Measurements from ENCODE around the gene SPRR5.

SPRR5 gene

GRCh38 chr1:152982076-152982475 lies 35.1 kb downstream of the SPRR5 start:
- no peak overlapping the region for H3K27ac ChIP-seq
- TF ChIP-seq CTCF (conservative IDR thresholded peaks at IDR 0.05), result no peak
- TF ChIP-seq ZFX (IDR thresholded peaks at IDR 0.05), result no peak

GRCh38 chr1:152983234-152983633 lies 36.2 kb downstream of the SPRR5 start:
- no peak overlapping the region for H3K27ac ChIP-seq
- TF ChIP-seq ZFX (IDR thresholded peaks at IDR 0.05) (no peak), CTCF (conservative IDR thresholded peaks at IDR 0.05) (no peak)

GRCh38 chr1:152983743-152984142 lies 36.7 kb downstream of the SPRR5 start, which contains the start of gene SPRR1A:
Gene SPRR1A, plus strand, starts transcription at chr1:152984081. Its CDS starts 1,150 bp downstream, at chr1:152985231.
- no peak within 1 kb of the TSS for H3K27ac ChIP-seq
- TF ChIP-seq ZFX (IDR thresholded peaks at IDR 0.05), result no peak
- no peak for TF ChIP-seq CTCF (conservative IDR thresholded peaks at IDR 0.05)

GRCh38 chr1:152986578-152986977 lies 39.6 kb downstream of the SPRR5 start:
- no peak overlapping the region for H3K27ac ChIP-seq
- no peak for TF ChIP-seq ZFX (IDR thresholded peaks at IDR 0.05)
- no peak for TF ChIP-seq CTCF (conservative IDR thresholded peaks at IDR 0.05)

- TF ChIP-seq ZFX (IDR thresholded peaks at IDR 0.05) (no peak), CTCF (conservative IDR thresholded peaks at IDR 0.05) (no peak)
- no peak overlapping the region for H3K27ac ChIP-seq
These were observed 46.2 kb downstream of the SPRR5 start for GRCh38 chr1:152993186-152993585.

GRCh38 chr1:152995842-152996241 lies 48.8 kb downstream of the SPRR5 start:
- no peak for TF ChIP-seq ZFX (IDR thresholded peaks at IDR 0.05)
- no peak for TF ChIP-seq CTCF (conservative IDR thresholded peaks at IDR 0.05)
- H3K27ac ChIP-seq, result no peak overlapping the region

- TF ChIP-seq ZFX (IDR thresholded peaks at IDR 0.05) (no peak), CTCF (conservative IDR thresholded peaks at IDR 0.05) (no peak)
- H3K27ac ChIP-seq, result peak overlapping the region; percentile 13; the same call in 1 of the 2 replicates
These were observed 49.8 kb downstream of the SPRR5 start for GRCh38 chr1:152996633-152997400.
